Measurements from ENCODE around the gene RANGRF. TPM values are rescaled to one million over a fixed set of nuclear protein-coding genes. Genes with fewer than 3 reads are reported as not detected.

Gene RANGRF
- total RNA-seq, 1 experiment from 2014 or later, result 15.6 TPM

DNA sequence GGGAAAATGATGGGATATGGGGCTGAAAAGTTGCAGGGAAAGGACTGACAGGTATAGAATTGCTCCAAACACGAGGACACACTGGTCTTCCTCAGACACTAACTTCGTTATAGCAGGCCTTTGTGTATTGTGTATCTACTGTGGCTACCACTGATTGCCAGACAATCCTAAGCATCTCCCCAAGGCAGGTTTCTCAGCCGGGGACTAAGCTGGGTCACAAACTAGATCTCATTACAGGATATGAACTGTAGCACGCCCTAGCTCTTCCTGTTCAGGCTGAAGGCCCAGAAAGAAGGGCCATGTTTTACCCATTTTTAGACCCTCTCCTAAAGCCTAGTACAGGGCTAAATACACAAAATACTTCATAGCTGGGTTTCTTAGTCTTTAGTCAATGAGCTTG lies 5.1 kb upstream of the RANGRF start:
- TF ChIP-seq, protein P1, sequence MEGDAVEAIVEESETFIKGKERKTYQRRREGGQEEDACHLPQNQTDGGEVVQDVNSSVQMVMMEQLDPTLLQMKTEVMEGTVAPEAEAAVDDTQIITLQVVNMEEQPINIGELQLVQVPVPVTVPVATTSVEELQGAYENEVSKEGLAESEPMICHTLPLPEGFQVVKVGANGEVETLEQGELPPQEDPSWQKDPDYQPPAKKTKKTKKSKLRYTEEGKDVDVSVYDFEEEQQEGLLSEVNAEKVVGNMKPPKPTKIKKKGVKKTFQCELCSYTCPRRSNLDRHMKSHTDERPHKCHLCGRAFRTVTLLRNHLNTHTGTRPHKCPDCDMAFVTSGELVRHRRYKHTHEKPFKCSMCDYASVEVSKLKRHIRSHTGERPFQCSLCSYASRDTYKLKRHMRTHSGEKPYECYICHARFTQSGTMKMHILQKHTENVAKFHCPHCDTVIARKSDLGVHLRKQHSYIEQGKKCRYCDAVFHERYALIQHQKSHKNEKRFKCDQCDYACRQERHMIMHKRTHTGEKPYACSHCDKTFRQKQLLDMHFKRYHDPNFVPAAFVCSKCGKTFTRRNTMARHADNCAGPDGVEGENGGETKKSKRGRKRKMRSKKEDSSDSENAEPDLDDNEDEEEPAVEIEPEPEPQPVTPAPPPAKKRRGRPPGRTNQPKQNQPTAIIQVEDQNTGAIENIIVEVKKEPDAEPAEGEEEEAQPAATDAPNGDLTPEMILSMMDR (IDR thresholded peaks at IDR 0.05; ENCODE audit: unreplicated experiment), result no peak
- no peak overlapping the region for H3K27ac Mint-ChIP-seq (ENCODE audit: unreplicated experiment)
- CTCF ChIA-PET, result no interaction called here
- H3K9me3 Mint-ChIP-seq (ENCODE audit: low read depth, unreplicated experiment), result no peaks in the 10 kb centered on the region
- intact Hi-C loops (cut with micrococcal nuclease; ENCODE audit: unreplicated experiment), result no loop called here
- H3K27me3 Mint-ChIP-seq (ENCODE audit: unreplicated experiment), result no peaks in the 10 kb centered on the region
- H3K4me3 Mint-ChIP-seq (ENCODE audit: low read depth, unreplicated experiment), result no peak overlapping the region
- BruUV-seq (replicated peaks), result no TSS peak
- no peaks in the 10 kb centered on the region for H3K4me1 Mint-ChIP-seq (ENCODE audit: low read depth, unreplicated experiment)
- DNase-seq, result no peak
- H3K36me3 Mint-ChIP-seq (ENCODE audit: insufficient read depth, unreplicated experiment), result peaks cover 13% of the 10 kb centered on the region

DNA sequence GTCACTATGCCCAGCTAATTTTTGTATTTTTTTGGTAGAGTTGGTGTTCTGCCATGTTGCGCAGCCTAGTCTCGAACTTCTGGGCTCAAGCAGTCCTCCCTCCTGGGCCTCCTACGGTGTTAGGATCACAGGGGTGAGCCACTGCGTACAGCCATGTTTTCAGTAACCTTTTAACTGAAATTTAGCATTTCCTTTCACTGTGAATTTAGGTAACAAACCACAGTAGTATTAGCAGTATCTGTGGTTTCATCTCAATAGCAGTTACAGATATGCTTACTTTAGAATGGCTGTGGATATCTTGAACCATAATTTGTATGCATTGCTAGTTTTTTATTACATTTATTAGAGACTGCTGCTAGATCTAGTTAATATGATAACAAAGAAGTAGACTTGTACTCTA lies 4.3 kb upstream of the RANGRF start:
- Mint-ChIP-seq H3K36me3 (ENCODE audit: insufficient read depth, unreplicated experiment) (peaks cover 21% of the 10 kb centered on the region), H3K27me3 (ENCODE audit: unreplicated experiment) (no peaks in the 10 kb centered on the region), H3K4me1 (ENCODE audit: low read depth, unreplicated experiment) (no peaks in the 10 kb centered on the region), H3K27ac (ENCODE audit: unreplicated experiment) (no peak overlapping the region), H3K4me3 (ENCODE audit: low read depth, unreplicated experiment) (no peak overlapping the region), H3K9me3 (ENCODE audit: low read depth, unreplicated experiment) (no peaks in the 10 kb centered on the region)
- intact Hi-C loops (cut with micrococcal nuclease; ENCODE audit: unreplicated experiment), result no loop called here
- CTCF ChIA-PET, result no interaction called here
- DNase-seq, result no peak
- TF ChIP-seq, protein P1 (IDR thresholded peaks at IDR 0.05; ENCODE audit: unreplicated experiment), result no peak
- BruUV-seq (replicated peaks), result no TSS peak

DNA sequence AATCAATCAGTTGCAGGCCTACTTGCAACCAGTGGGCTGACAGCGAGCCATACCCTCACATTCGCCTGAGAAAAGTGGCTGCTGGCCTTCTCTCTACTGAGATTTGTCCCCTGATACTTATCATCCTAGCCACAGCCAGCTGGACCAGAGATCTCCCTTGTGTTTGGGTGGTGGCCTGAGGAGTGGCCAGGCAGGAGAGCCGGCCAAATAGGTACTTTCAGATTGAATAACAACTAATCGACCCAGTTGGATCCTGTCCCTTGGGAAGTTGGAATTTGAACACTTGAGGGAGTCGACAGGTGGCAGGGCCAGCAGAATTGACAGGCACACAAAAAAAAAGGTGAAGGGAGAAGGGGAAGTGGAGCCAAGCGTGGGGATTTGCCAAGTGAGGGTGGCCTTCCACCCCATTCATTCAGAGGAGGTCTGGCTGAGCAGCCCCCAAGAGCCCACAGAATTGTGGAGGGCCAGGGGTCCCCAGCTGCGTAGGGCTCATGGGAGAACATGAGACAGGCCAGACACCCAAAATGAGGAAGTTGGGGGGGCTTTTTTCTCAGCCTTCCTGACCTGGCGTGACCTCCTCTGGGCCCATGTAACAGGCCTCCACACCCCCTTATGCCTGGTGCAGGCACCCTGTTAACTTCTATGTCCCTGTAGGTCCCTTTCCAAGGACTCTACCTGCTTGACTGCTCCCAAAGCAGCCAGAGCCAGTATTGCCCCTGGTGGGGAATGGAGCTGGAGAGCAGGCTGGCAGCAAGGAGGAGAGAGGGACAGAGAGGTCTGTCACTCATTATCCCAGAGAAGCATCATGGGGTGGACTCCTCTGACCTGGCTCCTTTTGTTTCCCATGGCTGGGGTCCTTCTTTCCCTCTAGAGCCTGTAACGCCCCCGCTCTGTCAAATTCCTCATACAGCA lies 2.9 kb upstream of the RANGRF start:
- H3K36me3 Mint-ChIP-seq (ENCODE audit: insufficient read depth, unreplicated experiment), result peaks cover 22% of the 10 kb centered on the region
- no peaks in the 10 kb centered on the region for H3K4me1 Mint-ChIP-seq (ENCODE audit: low read depth, unreplicated experiment)
- TF ChIP-seq, protein P1 (IDR thresholded peaks at IDR 0.05; ENCODE audit: unreplicated experiment), result no peak
- no peaks in the 10 kb centered on the region for H3K27me3 Mint-ChIP-seq (ENCODE audit: unreplicated experiment)
- H3K9me3 Mint-ChIP-seq (ENCODE audit: low read depth, unreplicated experiment), result no peaks in the 10 kb centered on the region
- H3K4me3 Mint-ChIP-seq (ENCODE audit: low read depth, unreplicated experiment), result no peak overlapping the region
- no peak overlapping the region for H3K27ac Mint-ChIP-seq (ENCODE audit: unreplicated experiment)
- no TSS peak for BruUV-seq (replicated peaks)
- intact Hi-C loops (cut with micrococcal nuclease; ENCODE audit: unreplicated experiment), result loop anchor here (5.0 kb wide), 1 partner anchor 38 kb away; the partner anchor contains the start of genes CTC1 and PFAS
- CTCF ChIA-PET, result no interaction called here
- no peak for DNase-seq

DNA sequence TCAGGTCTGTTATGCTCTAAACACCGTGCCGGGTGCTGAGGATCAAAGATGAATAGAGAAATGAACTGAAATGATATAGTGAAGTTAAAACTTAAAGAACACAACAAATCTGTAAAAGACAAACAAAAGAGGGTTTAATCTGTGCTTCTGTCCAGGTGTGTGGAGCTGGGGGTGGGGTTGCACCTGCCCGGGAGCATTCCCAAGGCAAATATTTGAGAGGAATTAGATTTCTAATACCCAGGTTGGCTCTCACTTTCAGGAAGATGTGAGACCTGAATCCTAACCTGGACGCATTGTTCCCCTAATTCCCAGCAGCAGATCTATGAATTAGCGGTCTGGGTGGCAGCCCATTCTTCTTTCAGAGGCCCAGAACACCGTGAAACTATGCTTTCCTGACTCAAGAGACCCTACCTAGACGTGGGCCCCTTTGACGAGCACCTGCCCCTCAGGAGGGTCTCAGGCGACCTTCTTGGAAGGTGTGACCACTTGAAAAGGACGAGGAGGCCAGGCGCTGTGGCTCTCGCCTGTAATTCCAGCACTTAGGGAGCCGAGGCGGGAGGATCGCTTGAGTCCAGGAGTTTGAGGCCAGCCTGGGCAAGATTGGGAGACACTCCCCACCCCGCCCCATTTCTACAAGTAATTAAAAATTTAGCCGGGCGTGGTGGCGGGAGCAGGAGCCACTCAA lies 677 bp upstream of the RANGRF start:
- peak overlapping the region; percentile 58 for H3K27ac Mint-ChIP-seq (ENCODE audit: unreplicated experiment)
- H3K36me3 Mint-ChIP-seq (ENCODE audit: insufficient read depth, unreplicated experiment), result peaks cover 22% of the 10 kb centered on the region
- TF ChIP-seq, protein P1 (IDR thresholded peaks at IDR 0.05; ENCODE audit: unreplicated experiment), result no peak
- H3K27me3 Mint-ChIP-seq (ENCODE audit: unreplicated experiment), result no peaks in the 10 kb centered on the region
- intact Hi-C loops (cut with micrococcal nuclease; ENCODE audit: unreplicated experiment), result loop anchor here (5.0 kb wide), 1 partner anchor 40 kb away; the partner anchor contains the start of genes CTC1 and PFAS
- peaks cover 3% of the 10 kb centered on the region for H3K4me1 Mint-ChIP-seq (ENCODE audit: low read depth, unreplicated experiment)
- H3K4me3 Mint-ChIP-seq (ENCODE audit: low read depth, unreplicated experiment), result peak overlapping the region; percentile 84
- peak; percentile 15 for DNase-seq
- no peaks in the 10 kb centered on the region for H3K9me3 Mint-ChIP-seq (ENCODE audit: low read depth, unreplicated experiment)
- TSS peak; percentile 19 for BruUV-seq (replicated peaks)
- CTCF ChIA-PET, result no interaction called here
